T-helper 2 cell treated with Interferon-gamma antibody and Interleukin-4, amounts not matched to agents 5 μg/mL and 100 μg/mL, for 36 hours (primary cell): ENCODE data around the gene GABRG2.
"Not testable (repeated sequence)": the region's sequence is repeated elsewhere in the genome, so short reads cannot be mapped to it uniquely, and the experiment has no call there.

Experiments
- DNase-seq: peaks from one replicate; pipeline ENCODE4 v3.0.0; 2021; ENCODE audit warnings: low spot score
- H3K27ac Mint-ChIP-seq: one replicate; pipeline ENCODE4 v1.8.0; 2021; ENCODE audit warnings: mild to moderate bottlenecking, mixed read lengths
- H3K27me3 Mint-ChIP-seq: one replicate; pipeline ENCODE4 v1.8.0; 2021; ENCODE audit warnings: low read depth, mixed read lengths
- H3K36me3 Mint-ChIP-seq: one replicate; pipeline ENCODE4 v1.8.0; 2021; ENCODE audit warnings: low read depth, mixed read lengths
- H3K4me1 Mint-ChIP-seq: one replicate; pipeline ENCODE4 v1.8.0; 2021; ENCODE audit warnings: low read depth, mixed read lengths
- H3K4me3 Mint-ChIP-seq: one replicate; pipeline ENCODE4 v1.8.0; 2022; ENCODE audit warnings: mild to moderate bottlenecking, moderate library complexity, mixed read lengths
- H3K9me3 Mint-ChIP-seq: one replicate; pipeline ENCODE4 v1.8.0; 2021; ENCODE audit warnings: mixed read lengths

The GABRG2 gene

GRCh38 chr5:162067655-162068411 lies at the start of gene GABRG2:
Gene GABRG2, plus strand, starts transcription at chr5:162067773. Its CDS starts 227 bp downstream, at chr5:162068000.
- H3K27ac Mint-ChIP-seq, result no peak within 1 kb of the TSS
- no peaks in the 10 kb centered on the region for H3K9me3 Mint-ChIP-seq
- no peak within 1 kb of the TSS for H3K4me3 Mint-ChIP-seq
- no peaks in the 10 kb centered on the region for H3K27me3 Mint-ChIP-seq
- no peak for DNase-seq
- no peaks in the 10 kb centered on the region for H3K4me1 Mint-ChIP-seq
- no peaks in the 10 kb centered on the region for H3K36me3 Mint-ChIP-seq

GRCh38 chr5:162025312-162025711 lies 42.3 kb upstream of the GABRG2 start:
- Mint-ChIP-seq H3K4me1 (no peaks in the 10 kb centered on the region), H3K4me3 (no peak overlapping the region), H3K27ac (no peak overlapping the region), H3K36me3 (no peaks in the 10 kb centered on the region), H3K27me3 (no peaks in the 10 kb centered on the region), H3K9me3 (peaks cover 7% of the 10 kb centered on the region)
- DNase-seq, result no peak

- Mint-ChIP-seq H3K27ac (no peak overlapping the region), H3K4me1 (no peaks in the 10 kb centered on the region), H3K27me3 (no peaks in the 10 kb centered on the region), H3K36me3 (no peaks in the 10 kb centered on the region), H3K4me3 (no peak overlapping the region), H3K9me3 (peaks cover 7% of the 10 kb centered on the region)
- no peak for DNase-seq
Observed at GRCh38 chr5:162026803-162027202, 40.8 kb upstream of the GABRG2 start.

GRCh38 chr5:162037431-162037830 lies 30.1 kb upstream of the GABRG2 start:
- no peaks in the 10 kb centered on the region for H3K4me1 Mint-ChIP-seq
- no peak for DNase-seq

GRCh38 chr5:162047279-162047678 lies 20.3 kb upstream of the GABRG2 start:
- no peak for DNase-seq
- Mint-ChIP-seq H3K27me3 (no peaks in the 10 kb centered on the region), H3K36me3 (no peaks in the 10 kb centered on the region), H3K4me3 (no peak overlapping the region), H3K9me3 (no peaks in the 10 kb centered on the region), H3K27ac (no peak overlapping the region), H3K4me1 (no peaks in the 10 kb centered on the region)

More at GRCh38 chr5:162037431-162037830, 30.1 kb upstream of the GABRG2 start:
- Mint-ChIP-seq H3K36me3 (no peaks in the 10 kb centered on the region), H3K4me3 (no peak overlapping the region), H3K9me3 (peaks cover 18% of the 10 kb centered on the region), H3K27me3 (no peaks in the 10 kb centered on the region), H3K27ac (no peak overlapping the region)

- Mint-ChIP-seq H3K9me3 (peaks cover 11% of the 10 kb centered on the region), H3K27me3 (no peaks in the 10 kb centered on the region), H3K27ac (no peak overlapping the region), H3K4me1 (no peaks in the 10 kb centered on the region), H3K36me3 (no peaks in the 10 kb centered on the region), H3K4me3 (no peak overlapping the region)
- DNase-seq, result no peak
Observed at GRCh38 chr5:162052676-162053075, 14.9 kb upstream of the GABRG2 start.

- not testable (repeated sequence) for DNase-seq, H3K4me3 Mint-ChIP-seq, H3K4me1 Mint-ChIP-seq, H3K27me3 Mint-ChIP-seq, H3K36me3 Mint-ChIP-seq, H3K27ac Mint-ChIP-seq
- H3K9me3 Mint-ChIP-seq, result peaks cover 11% of the 10 kb centered on the region
Observed at GRCh38 chr5:162055095-162055494, 12.5 kb upstream of the GABRG2 start.

- H3K27me3 Mint-ChIP-seq, result no peaks in the 10 kb centered on the region
- no peaks in the 10 kb centered on the region for H3K9me3 Mint-ChIP-seq
- no peaks in the 10 kb centered on the region for H3K4me1 Mint-ChIP-seq
- H3K27ac Mint-ChIP-seq, result no peak overlapping the region
- no peaks in the 10 kb centered on the region for H3K36me3 Mint-ChIP-seq
- no peak for DNase-seq
- H3K4me3 Mint-ChIP-seq, result no peak overlapping the region
Observed at GRCh38 chr5:162067162-162067561, 411 bp upstream of the GABRG2 start.

- Mint-ChIP-seq H3K36me3 (no peaks in the 10 kb centered on the region), H3K9me3 (no peaks in the 10 kb centered on the region), H3K4me3 (no peak overlapping the region), H3K4me1 (no peaks in the 10 kb centered on the region), H3K27ac (no peak overlapping the region), H3K27me3 (no peaks in the 10 kb centered on the region)
- DNase-seq, result no peak
Observed at GRCh38 chr5:162068412-162068811, 839 bp downstream of the GABRG2 start.

GRCh38 chr5:162068936-162069335 lies 1.4 kb downstream of the GABRG2 start:
- Mint-ChIP-seq H3K4me1 (no peaks in the 10 kb centered on the region), H3K9me3 (no peaks in the 10 kb centered on the region), H3K4me3 (no peak overlapping the region), H3K27me3 (no peaks in the 10 kb centered on the region), H3K36me3 (no peaks in the 10 kb centered on the region), H3K27ac (no peak overlapping the region)
- DNase-seq, result no peak

- Mint-ChIP-seq H3K4me1 (no peaks in the 10 kb centered on the region), H3K4me3 (no peak overlapping the region), H3K36me3 (no peaks in the 10 kb centered on the region), H3K27me3 (no peaks in the 10 kb centered on the region), H3K9me3 (no peaks in the 10 kb centered on the region), H3K27ac (no peak overlapping the region)
- DNase-seq, result no peak
Observed at GRCh38 chr5:162078805-162079204, 11.2 kb downstream of the GABRG2 start.

- Mint-ChIP-seq H3K4me3 (no peak overlapping the region), H3K27ac (no peak overlapping the region), H3K27me3 (no peaks in the 10 kb centered on the region), H3K9me3 (peaks cover 3% of the 10 kb centered on the region), H3K36me3 (no peaks in the 10 kb centered on the region), H3K4me1 (no peaks in the 10 kb centered on the region)
- no peak for DNase-seq
Observed at GRCh38 chr5:162091336-162091735, 23.8 kb downstream of the GABRG2 start.

GRCh38 chr5:162096448-162096847 lies 28.9 kb downstream of the GABRG2 start:
- DNase-seq, result no peak
- no peaks in the 10 kb centered on the region for H3K4me1 Mint-ChIP-seq
- H3K27ac Mint-ChIP-seq, result no peak overlapping the region
- no peaks in the 10 kb centered on the region for H3K36me3 Mint-ChIP-seq
- no peak overlapping the region for H3K4me3 Mint-ChIP-seq
- H3K9me3 Mint-ChIP-seq, result no peaks in the 10 kb centered on the region
- H3K27me3 Mint-ChIP-seq, result no peaks in the 10 kb centered on the region

- Mint-ChIP-seq H3K27ac (no peak overlapping the region), H3K4me1 (no peaks in the 10 kb centered on the region), H3K9me3 (peaks cover 21% of the 10 kb centered on the region), H3K36me3 (no peaks in the 10 kb centered on the region), H3K4me3 (no peak overlapping the region), H3K27me3 (no peaks in the 10 kb centered on the region)
- no peak for DNase-seq
Observed at GRCh38 chr5:162107591-162107990, 40.0 kb downstream of the GABRG2 start.

GRCh38 chr5:162119801-162120200 lies 52.2 kb downstream of the GABRG2 start:
- Mint-ChIP-seq H3K27ac (no peak overlapping the region), H3K36me3 (no peaks in the 10 kb centered on the region), H3K4me3 (no peak overlapping the region), H3K27me3 (no peaks in the 10 kb centered on the region), H3K4me1 (no peaks in the 10 kb centered on the region), H3K9me3 (peaks cover 7% of the 10 kb centered on the region)
- DNase-seq, result no peak
